Activated CD4-positive, alpha-beta T cell treated with anti-CD3 and anti-CD28 coated beads, Interleukin-2, amount 10 ng/mL, durations not matched to agents 24 days and 14 days (primary cell): Measurements from ENCODE around the gene IFI35. TPM values are rescaled to one million over a fixed set of nuclear protein-coding genes. Genes with fewer than 3 reads are reported as not detected.

ENCODE experiments used
- DNase-seq: peaks from one replicate; pipeline ENCODE4 v3.0.0; 2022
- H3K27ac Mint-ChIP-seq: one replicate; pipeline ENCODE4 v1.8.0; 2022; ENCODE audit warnings: mild to moderate bottlenecking, mixed read lengths
- H3K27me3 Mint-ChIP-seq: one replicate; pipeline ENCODE4 v1.8.0; 2022; ENCODE audit warnings: mixed read lengths
- H3K36me3 Mint-ChIP-seq: one replicate; pipeline ENCODE4 v1.8.0; 2022; ENCODE audit warnings: low read depth, mild to moderate bottlenecking, mixed read lengths
- H3K4me1 Mint-ChIP-seq: one replicate; pipeline ENCODE4 v1.8.0; 2021; ENCODE audit warnings: mixed read lengths
- H3K4me3 Mint-ChIP-seq: one replicate; pipeline ENCODE4 v1.8.0; 2022; ENCODE audit warnings: mild to moderate bottlenecking, moderate library complexity, mixed read lengths
- H3K9me3 Mint-ChIP-seq: one replicate; pipeline ENCODE4 v1.8.0; 2021; ENCODE audit warnings: mixed read lengths
- intact Hi-C: fragments of 100-400 bp; cut with micrococcal nuclease; formaldehyde crosslinking; loops from one replicate; pipeline ENCODE4 v1.15.1; 2023
- total RNA-seq: library from RNA; stranded (reverse); gene quantifications from 2 replicates; pipeline ENCODE4 v1.2.3, GENCODE V29; 2022

IFI35 gene
- total RNA-seq, 1 donor from 2014 or later: 51.9 TPM

GRCh38 chr17:43011728-43012472, 5.3 kb downstream of the IFI35 start:
- peaks cover 28% of the 10 kb centered on the region for H3K36me3 Mint-ChIP-seq
- intact Hi-C loops: no loop called here

DNA sequence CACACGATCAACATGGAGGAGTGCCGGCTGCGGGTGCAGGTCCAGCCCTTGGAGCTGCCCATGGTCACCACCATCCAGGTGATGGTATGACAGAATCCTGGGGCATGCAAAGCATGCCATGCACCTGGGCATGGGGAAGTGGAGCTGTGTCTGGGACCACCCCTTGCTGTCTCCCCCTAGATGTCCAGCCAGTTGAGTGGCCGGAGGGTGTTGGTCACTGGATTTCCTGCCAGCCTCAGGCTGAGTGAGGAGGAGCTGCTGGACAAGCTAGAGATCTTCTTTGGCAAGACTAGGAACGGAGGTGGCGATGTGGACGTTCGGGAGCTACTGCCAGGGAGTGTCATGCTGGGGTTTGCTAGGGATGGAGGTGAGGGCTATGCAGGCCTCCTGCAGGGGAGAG, 6.7 kb downstream of the IFI35 start:
- H3K36me3 Mint-ChIP-seq: peaks cover 28% of the 10 kb centered on the region
- peaks cover 16% of the 10 kb centered on the region for H3K4me1 Mint-ChIP-seq
- no peaks in the 10 kb centered on the region for H3K27me3 Mint-ChIP-seq
- no peak overlapping the region for H3K27ac Mint-ChIP-seq
- intact Hi-C loops: no loop called here
- DNase-seq: no peak
- no peak overlapping the region for H3K4me3 Mint-ChIP-seq
- no peaks in the 10 kb centered on the region for H3K9me3 Mint-ChIP-seq

More at GRCh38 chr17:43011728-43012472, 5.3 kb downstream of the IFI35 start:
- H3K9me3 Mint-ChIP-seq: no peaks in the 10 kb centered on the region
- no peak overlapping the region for H3K4me3 Mint-ChIP-seq
- DNase-seq: no peak
- no peak overlapping the region for H3K27ac Mint-ChIP-seq
- H3K4me1 Mint-ChIP-seq: peaks cover 16% of the 10 kb centered on the region
- no peaks in the 10 kb centered on the region for H3K27me3 Mint-ChIP-seq

DNA sequence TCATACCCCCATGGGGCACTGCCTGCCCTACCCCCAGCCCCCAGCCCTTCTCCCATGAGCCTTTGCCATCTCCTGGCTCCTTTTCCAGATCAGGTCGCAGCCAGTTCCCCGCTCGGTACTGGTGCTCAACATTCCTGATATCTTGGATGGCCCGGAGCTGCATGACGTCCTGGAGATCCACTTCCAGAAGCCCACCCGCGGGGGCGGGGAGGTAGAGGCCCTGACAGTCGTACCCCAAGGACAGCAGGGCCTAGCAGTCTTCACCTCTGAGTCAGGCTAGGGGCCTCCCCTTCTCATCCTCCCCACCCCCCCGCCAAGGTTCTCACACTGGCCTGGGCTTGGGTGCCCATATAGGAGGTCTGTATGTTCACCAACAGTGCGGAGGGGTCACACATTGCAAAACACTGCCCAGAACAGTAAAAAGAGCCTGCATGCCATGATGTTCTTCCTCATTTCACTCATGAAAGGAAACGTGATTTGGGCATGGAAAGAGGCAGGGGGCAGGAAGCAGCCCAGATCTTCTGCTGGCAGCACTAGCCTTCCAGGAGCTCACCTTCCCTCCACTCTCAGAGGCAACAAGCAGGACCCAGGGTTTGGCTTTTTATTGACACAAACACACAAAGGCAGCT, 7.5 kb downstream of the IFI35 start:
- Mint-ChIP-seq H3K27ac (peak overlapping the region; percentile 20), H3K4me3 (no peak overlapping the region), H3K36me3 (peaks cover 28% of the 10 kb centered on the region), H3K4me1 (peaks cover 19% of the 10 kb centered on the region), H3K9me3 (no peaks in the 10 kb centered on the region), H3K27me3 (no peaks in the 10 kb centered on the region)
- intact Hi-C loops: no loop called here
- no peak for DNase-seq

GRCh38 chr17:43014649-43015542, 8.3 kb downstream of the IFI35 start:
- DNase-seq: no peak
- peaks cover 28% of the 10 kb centered on the region for H3K36me3 Mint-ChIP-seq
- peaks cover 25% of the 10 kb centered on the region for H3K4me1 Mint-ChIP-seq
- no peak overlapping the region for H3K4me3 Mint-ChIP-seq
- no peaks in the 10 kb centered on the region for H3K9me3 Mint-ChIP-seq
- peak overlapping the region; percentile 20 for H3K27ac Mint-ChIP-seq
- H3K27me3 Mint-ChIP-seq: no peaks in the 10 kb centered on the region
- intact Hi-C loops: no loop called here

GRCh38 chr17:43015579-43015978, 9.0 kb downstream of the IFI35 start:
- H3K27ac Mint-ChIP-seq: no peak overlapping the region
- DNase-seq: no peak
- peaks cover 20% of the 10 kb centered on the region for H3K4me1 Mint-ChIP-seq
- no peak overlapping the region for H3K4me3 Mint-ChIP-seq
- intact Hi-C loops: no loop called here
- no peaks in the 10 kb centered on the region for H3K27me3 Mint-ChIP-seq
- H3K9me3 Mint-ChIP-seq: no peaks in the 10 kb centered on the region
- H3K36me3 Mint-ChIP-seq: peaks cover 26% of the 10 kb centered on the region

DNA sequence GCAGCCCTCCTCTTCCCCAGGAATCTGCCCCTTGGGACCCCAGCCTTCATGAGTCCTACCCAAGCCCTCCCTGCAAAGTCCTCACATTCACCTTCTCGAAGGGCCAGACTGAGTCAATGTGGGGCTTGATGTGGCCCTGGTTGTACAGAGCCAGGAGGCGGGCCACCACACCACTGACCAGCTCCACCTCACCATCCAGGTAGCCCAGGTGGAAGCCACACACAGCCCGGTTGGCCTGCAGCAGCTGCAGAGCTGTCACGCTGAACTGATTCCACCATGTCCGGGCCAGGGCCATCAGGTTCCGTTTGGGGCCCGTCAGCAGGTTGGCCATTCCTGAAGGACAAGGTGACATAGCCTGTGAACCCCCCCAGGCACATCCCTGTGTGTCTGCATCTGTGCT, 9.6 kb downstream of the IFI35 start:
- H3K27ac Mint-ChIP-seq: no peak overlapping the region
- peaks cover under 1% of the 10 kb centered on the region for H3K27me3 Mint-ChIP-seq
- peaks cover 22% of the 10 kb centered on the region for H3K4me1 Mint-ChIP-seq
- intact Hi-C loops: no loop called here
- peaks cover 24% of the 10 kb centered on the region for H3K36me3 Mint-ChIP-seq
- H3K9me3 Mint-ChIP-seq: no peaks in the 10 kb centered on the region
- no peak for DNase-seq
- H3K4me3 Mint-ChIP-seq: no peak overlapping the region

- Mint-ChIP-seq H3K4me3 (no peak overlapping the region), H3K4me1 (peaks cover 21% of the 10 kb centered on the region), H3K36me3 (peaks cover 12% of the 10 kb centered on the region), H3K9me3 (no peaks in the 10 kb centered on the region), H3K27ac (no peak overlapping the region), H3K27me3 (peaks cover 2% of the 10 kb centered on the region)
- peak; percentile 83 for DNase-seq
- intact Hi-C loops: no loop called here
Observed at GRCh38 chr17:43018008-43018853, 11.6 kb downstream of the IFI35 start.

GRCh38 chr17:43018932-43019331, 12.3 kb downstream of the IFI35 start:
- intact Hi-C loops: no loop called here
- Mint-ChIP-seq H3K9me3 (no peaks in the 10 kb centered on the region), H3K27me3 (peaks cover 2% of the 10 kb centered on the region), H3K27ac (no peak overlapping the region), H3K4me3 (no peak overlapping the region), H3K36me3 (peaks cover 7% of the 10 kb centered on the region), H3K4me1 (peaks cover 21% of the 10 kb centered on the region)
- DNase-seq: no peak

DNA sequence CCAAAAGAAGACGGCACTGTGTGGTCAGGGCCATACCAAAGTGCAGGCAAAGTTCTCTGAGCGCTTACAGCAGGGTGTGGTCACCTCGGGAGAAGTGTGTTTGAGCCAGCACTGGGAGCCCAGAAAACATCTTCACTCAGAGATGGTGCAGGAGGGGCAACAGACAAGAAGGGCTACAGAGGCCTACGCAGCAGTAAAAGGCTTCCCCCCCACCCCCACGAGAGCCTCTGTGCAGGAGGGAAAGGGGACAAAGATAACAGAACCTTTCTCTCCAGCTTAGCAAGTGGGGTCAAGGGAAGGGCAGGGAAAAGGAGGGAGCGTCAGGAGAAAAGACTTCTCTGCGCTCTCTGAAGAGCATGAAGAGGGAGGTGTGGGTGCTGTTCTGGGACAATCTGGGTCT, 12.8 kb downstream of the IFI35 start:
- peak overlapping the region; percentile 5 for H3K4me3 Mint-ChIP-seq
- intact Hi-C loops: no loop called here
- no peaks in the 10 kb centered on the region for H3K9me3 Mint-ChIP-seq

DNA sequence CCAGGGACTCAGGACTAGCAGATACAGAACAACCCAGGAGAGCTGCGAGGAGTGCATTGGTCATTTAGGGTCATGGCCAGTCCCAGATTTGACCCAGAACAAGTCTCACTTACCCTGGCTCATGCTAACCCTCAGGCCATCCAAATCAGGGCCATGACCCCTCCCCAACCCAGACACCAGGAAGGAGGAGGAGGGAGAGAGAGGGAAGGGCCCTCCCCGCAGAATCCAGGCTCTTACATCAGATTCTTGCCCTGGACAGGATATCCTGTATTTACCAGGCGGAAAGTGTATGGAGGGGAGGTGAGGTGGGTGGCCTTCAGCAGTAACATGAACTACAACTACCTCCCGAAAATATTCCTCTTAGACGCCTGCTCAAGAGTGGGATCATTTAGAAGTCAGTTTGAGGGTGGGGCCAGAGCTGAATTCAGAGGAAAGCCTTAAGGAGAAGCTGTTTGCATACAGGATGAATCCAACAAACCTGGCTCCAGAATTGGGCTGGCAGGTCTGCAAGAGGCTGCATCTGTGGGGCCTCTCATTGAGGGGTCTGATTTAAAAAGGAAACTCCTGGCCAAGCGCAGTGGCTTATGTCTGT, 13.5 kb downstream of the IFI35 start:
- peaks cover 28% of the 10 kb centered on the region for H3K4me1 Mint-ChIP-seq
- DNase-seq: no peak
- intact Hi-C loops: loop anchor here (5.0 to 10.0 kb wide), 3 partner anchors 105 to 295 kb away; partner anchors contain the start of genes BRCA1 and TMEM106A
- H3K27me3 Mint-ChIP-seq: peaks cover 9% of the 10 kb centered on the region
- H3K36me3 Mint-ChIP-seq: peaks cover 2% of the 10 kb centered on the region
- no peak overlapping the region for H3K27ac Mint-ChIP-seq
- H3K9me3 Mint-ChIP-seq: no peaks in the 10 kb centered on the region
- H3K4me3 Mint-ChIP-seq: peak overlapping the region; percentile 88

More for the DNA sequence above, 12.8 kb downstream of the IFI35 start:
- Mint-ChIP-seq H3K4me1 (peaks cover 23% of the 10 kb centered on the region), H3K27me3 (peaks cover 4% of the 10 kb centered on the region), H3K27ac (no peak overlapping the region), H3K36me3 (peaks cover 2% of the 10 kb centered on the region)
- DNase-seq: no peak

GRCh38 chr17:43020789-43021740, 14.5 kb downstream of the IFI35 start:
- Mint-ChIP-seq H3K4me1 (peaks cover 32% of the 10 kb centered on the region), H3K4me3 (peak overlapping the region; percentile 88), H3K9me3 (no peaks in the 10 kb centered on the region), H3K36me3 (no peaks in the 10 kb centered on the region), H3K27ac (peak overlapping the region; percentile 66), H3K27me3 (peaks cover 14% of the 10 kb centered on the region)
- intact Hi-C loops: loop anchor here (5.0 to 10.0 kb wide), 3 partner anchors 104 to 294 kb away; partner anchors contain the start of genes BRCA1 and TMEM106A
- DNase-seq: peak; percentile 67
